K562 (cell line): ENCODE results near the gene TRPV5. TPM values are rescaled to one million over a fixed set of nuclear protein-coding genes. Genes with fewer than 3 reads are reported as not detected.

Source experiments
- ATAC-seq: fragments of 200-7000 bp; cut with Tn5 transposase; 3 replicates; pipeline ENCODE4 v1.9.1; 2020; ENCODE audit warnings: moderate library complexity
- BruUV-seq: library from RNA; stranded (reverse); fragments of 400-500 nt; replicated peaks from 2 replicates; lab custom pipeline; 2021; lab: Mats Ljungman, UMichigan
- CTCF ChIA-PET: fragments of 300-600 bp; formaldehyde crosslinking; extraction: SDS; loops from one replicate; lab custom pipeline; 2021; ENCODE audit warnings: low intra/inter-chr PET ratio; lab: Yijun Ruan, JAX
- POLR2A ChIA-PET: fragments of 300-600, 350-650 bp; sonication (Branson Sonifier 250); formaldehyde crosslinking; extraction: SDS; loops from one replicate; lab custom pipeline; 2021; ENCODE audit warnings: antibody characterized with exemption, inconsistent platforms; lab: Yijun Ruan, JAX
- DNase-seq, 4 experiments: peaks; one replicate each; pipeline versions ENCODE4 v3.0.0 to v3.0.0-alpha.2; 2011 to 2018; ENCODE audit warnings: low spot score in 3 of 4, mixed read lengths in 3 of 4; ENCODE audit errors: extremely low read depth in 1 of 4
- FAIRE-seq: peaks from 2 replicates; lab custom pipeline; 2011; peaks lifted over from hg19 to GRCh38; lab: Jason Lieb, UNC
- H2AFZ ChIP-seq: 2 replicates; pipeline ENCODE4 v1.6.0; 2011; ENCODE audit warnings: low read depth, low read length, control low read depth, inconsistent platforms
- H3K27ac ChIP-seq: fragments of 200-600 bp; 3 replicates; pipeline ENCODE4 v1.8.0; 2011; ENCODE audit warnings: low read depth, mild to moderate bottlenecking, control low read depth, inconsistent platforms, low read length, moderate library complexity, mixed read lengths; ENCODE audit errors: extremely low read depth
- H3K27me3 ChIP-seq, 2 experiments: fragments of 300-600 bp in 1 of 2; 2 replicates in 1 of 2; 3 replicates in 1 of 2; pipeline versions ENCODE4 v1.6.0 to v1.8.0; 2011; ENCODE audit warnings: inconsistent platforms in 2 of 2, low read length in 2 of 2, mild to moderate bottlenecking in 1 of 2, mixed read lengths in 1 of 2, moderate library complexity in 1 of 2; ENCODE audit not compliant: control insufficient read depth in 2 of 2, insufficient read depth in 2 of 2
- H3K36me3 ChIP-seq: fragments of 300-600 bp; 3 replicates; pipeline ENCODE4 v1.8.0; 2011; ENCODE audit warnings: mild to moderate bottlenecking, low read length, inconsistent platforms; ENCODE audit not compliant: control insufficient read depth, insufficient read depth
- H3K4me1 ChIP-seq, 2 experiments: fragments of 200-600 bp in 1 of 2; replicated peaks in 1 of 2; 2 replicates in 1 of 2; 3 replicates in 1 of 2; pipeline versions ENCODE4 v1.5.1 to v1.8.0; 2011; ENCODE audit warnings: inconsistent platforms in 2 of 2, low read length in 2 of 2, mild to moderate bottlenecking in 1 of 2, mixed read lengths in 1 of 2, moderate library complexity in 1 of 2; ENCODE audit not compliant: control insufficient read depth in 2 of 2, insufficient read depth in 2 of 2
- H3K4me2 ChIP-seq: 2 replicates; pipeline ENCODE4 v1.6.1; 2011; ENCODE audit warnings: low read length, control low read depth, inconsistent platforms, mixed read lengths; ENCODE audit not compliant: insufficient read depth
- H3K4me3 ChIP-seq: fragments of 200-600 bp; sonication (generic), shearing (Covaris generic); 2 replicates; pipeline ENCODE4 v1.5.1; 2016; ENCODE audit warnings: control low read depth, inconsistent platforms
- H3K79me2 ChIP-seq: fragments of 200-600 bp; 3 replicates; pipeline ENCODE4 v1.8.0; 2011; ENCODE audit warnings: low read length, inconsistent platforms; ENCODE audit not compliant: control insufficient read depth, insufficient read depth
- H3K9ac ChIP-seq, 2 experiments: 2 replicates each; pipeline versions ENCODE4 v1.6.0 to v1.6.1; 2011; ENCODE audit warnings: low read depth in 2 of 2, low read length in 2 of 2, control low read depth in 1 of 2, inconsistent platforms in 1 of 2, mild to moderate bottlenecking in 1 of 2, mixed read lengths in 1 of 2; ENCODE audit not compliant: insufficient read depth in 1 of 2
- H3K9me1 ChIP-seq: one replicate; pipeline ENCODE4 v1.6.0; 2011; ENCODE audit warnings: inconsistent platforms, mild to moderate bottlenecking, low read length, moderate library complexity; ENCODE audit not compliant: control insufficient read depth, insufficient read depth
- H3K9me3 ChIP-seq: replicated peaks from 2 replicates; pipeline ENCODE4 v1.5.1; 2011; ENCODE audit warnings: low read depth, low read length, inconsistent platforms; ENCODE audit not compliant: control insufficient read depth, insufficient read depth
- H4K20me1 ChIP-seq: replicated peaks from 2 replicates; pipeline ENCODE4 v1.6.1; 2011; ENCODE audit warnings: low read length, inconsistent platforms, mixed read lengths; ENCODE audit not compliant: control insufficient read depth, insufficient read depth
- ARNT ChIP-seq, 2 experiments: fragments of 450-650 bp; IDR thresholded peaks; 2 replicates each; pipeline ENCODE4 v1.6.1; 2016; ENCODE audit warnings: mild to moderate bottlenecking in 1 of 2
- HIVEP1 ChIP-seq: fragments of 250-450 bp; sonication (Bioruptor Pico); IDR thresholded peaks from 2 replicates; pipeline ENCODE4 v1.4.0; 2020; ENCODE audit warnings: mild to moderate bottlenecking
- HMG20A ChIP-seq: fragments of 450-650 bp; formaldehyde crosslinking; conservative IDR thresholded peaks from 2 replicates; pipeline ENCODE4 v1.4.0; 2020; ENCODE audit warnings: mild to moderate bottlenecking, mixed read lengths
- NEUROD1 ChIP-seq: fragments of 150-350 bp; IDR thresholded peaks from 2 replicates; pipeline ENCODE4 v1.6.1; 2014; ENCODE audit warnings: borderline replicate concordance, low read length, low read depth; ENCODE audit not compliant: partially characterized antibody
- NFE2L1 ChIP-seq: fragments of 450-650 bp; IDR thresholded peaks from 2 replicates; pipeline ENCODE4 v1.6.1; 2016; ENCODE audit warnings: missing genetic modification characterization, low read depth, mild to moderate bottlenecking, missing compliant biosample characterization, moderate library complexity, borderline replicate concordance
- NFIC ChIP-seq: fragments of 450-650 bp; IDR thresholded peaks from 2 replicates; pipeline ENCODE4 v1.6.1; 2017; ENCODE audit warnings: mild to moderate bottlenecking, inconsistent platforms
- PPARD ChIP-seq: fragments of 250-450 bp; sonication (Bioruptor Pico); IDR thresholded peaks from 2 replicates; pipeline ENCODE4 v1.8.0; 2022; ENCODE audit warnings: inconsistent platforms, mild to moderate bottlenecking, moderate library complexity
- SIN3A ChIP-seq, 2 experiments: fragments of 150-350 bp in 1 of 2; IDR thresholded peaks; 2 replicates each; pipeline ENCODE4 v1.6.1; 2011 to 2016; ENCODE audit warnings: borderline replicate concordance in 2 of 2, low read depth in 2 of 2, low read length in 2 of 2, mild to moderate bottlenecking in 2 of 2, moderate library complexity in 2 of 2; ENCODE audit not compliant: control insufficient read depth in 1 of 2
- SNRNP70 ChIP-seq: fragments of 200-400 bp; formaldehyde crosslinking; optimal IDR thresholded peaks from 2 replicates; pipeline ENCODE3; 2017; ENCODE audit warnings: low read depth, low read length
- SREBF1 ChIP-seq: fragments of 150-350 bp; IDR thresholded peaks from 2 replicates; pipeline ENCODE4 v1.6.1; 2014; ENCODE audit warnings: antibody characterized with exemption, low read depth, low read length, borderline replicate concordance
- TEAD2 ChIP-seq: fragments of 450-650 bp; IDR thresholded peaks from 2 replicates; pipeline ENCODE4 v1.6.1; 2016; ENCODE audit warnings: missing genetic modification characterization, control low read depth, missing compliant biosample characterization
- ZFP36 ChIP-seq: fragments of 150-350 bp; IDR thresholded peaks from 2 replicates; pipeline ENCODE4 v1.6.1; 2018; ENCODE audit warnings: low read length, low read depth; ENCODE audit not compliant: partially characterized antibody
- ZNF146 ChIP-seq: IDR thresholded peaks from one replicate; pipeline ENCODE4 v1.6.1; 2018; ENCODE audit warnings: missing compliant biosample characterization; ENCODE audit not compliant: unreplicated experiment
- ZNF696 ChIP-seq: fragments of 250-450 bp; sonication (Bioruptor Pico); conservative IDR thresholded peaks from 2 replicates; pipeline ENCODE4 v1.4.0; 2020; ENCODE audit warnings: mild to moderate bottlenecking, moderate library complexity
- WGBS: fragments of 100-300 bp; shearing (Covaris generic); methylation state at CpG from one replicate; pipeline ENCODE4 v1.1.6; 2016; ENCODE audit warnings: low coverage, mixed read lengths; ENCODE audit not compliant: insufficient coverage; ENCODE audit errors: missing lambda C conversion rate; 5-methylcytosine and 5-hydroxymethylcytosine counted together
- in situ Hi-C: fragments of 300-500 bp; cut with MboI; formaldehyde crosslinking; loops from 4 replicates; pipeline ENCODE4 v1.15.0; 2018; ENCODE audit warnings: inconsistent platforms, mixed read lengths
- intact Hi-C: fragments of 100-400 bp; cut with micrococcal nuclease; formaldehyde crosslinking; loops from 2 replicates; pipeline ENCODE4 v1.14.2; 2022
- polyA plus RNA-seq, 8 experiments: library from polyadenylated mRNA; depleted of rRNA in 4 of 8; stranded (reverse) in 5 of 8; unstranded in 3 of 8; fragments of >200 nt; fragmentation: Nextera tagmentation in 2 of 8; fragmentation: Illumina TruSeq in 1 of 8; extraction: Ambion mirVana in 2 of 8; extraction: Trizol in 1 of 8; gene quantifications; 2 replicates each; pipeline versions ENCODE4 v1.2.1 to v1.2.3, GENCODE V29; 2011 to 2014; ENCODE audit warnings: inconsistent platforms in 1 of 8, missing spikeins in 1 of 8
- total RNA-seq, 7 experiments: library from RNA; depleted of rRNA in 6 of 7; stranded (reverse); fragments of >200 nt in 6 of 7; fragmentation: Illumina TruSeq in 2 of 7; extraction: Trizol in 2 of 7; gene quantifications; 2 replicates each; pipeline versions ENCODE4 v1.2.1 to v1.2.3, GENCODE V29; 2011 to 2021; ENCODE audit warnings: low replicate concordance in 1 of 7
- TF ChIP-seq, protein P1 (sequence below): fragments of 450-650 bp; IDR thresholded peaks from 2 replicates; pipeline ENCODE4 v1.6.1; 2014; ENCODE audit warnings: low read depth, mild to moderate bottlenecking, moderate library complexity, borderline replicate concordance
- TF ChIP-seq, protein P2 (sequence below): sonication (generic); formaldehyde crosslinking; IDR thresholded peaks from 2 replicates; pipeline ENCODE4 v1.8.0; 2023; ENCODE audit warnings: mild to moderate bottlenecking, missing genetic modification reagents
- TF ChIP-seq, protein P3 (sequence below): fragments of 200-800 bp; sonication (Bioruptor generic); IDR thresholded peaks from 2 replicates; pipeline ENCODE4 v1.6.1; 2017; ENCODE audit warnings: missing genetic modification characterization, missing compliant biosample characterization

TRPV5 gene
- total and polyA plus RNA-seq, 9 of the 15 experiments (the other 6 are each of a cell fraction or from before 2014, with no cell fraction given), result not detected

DNA sequence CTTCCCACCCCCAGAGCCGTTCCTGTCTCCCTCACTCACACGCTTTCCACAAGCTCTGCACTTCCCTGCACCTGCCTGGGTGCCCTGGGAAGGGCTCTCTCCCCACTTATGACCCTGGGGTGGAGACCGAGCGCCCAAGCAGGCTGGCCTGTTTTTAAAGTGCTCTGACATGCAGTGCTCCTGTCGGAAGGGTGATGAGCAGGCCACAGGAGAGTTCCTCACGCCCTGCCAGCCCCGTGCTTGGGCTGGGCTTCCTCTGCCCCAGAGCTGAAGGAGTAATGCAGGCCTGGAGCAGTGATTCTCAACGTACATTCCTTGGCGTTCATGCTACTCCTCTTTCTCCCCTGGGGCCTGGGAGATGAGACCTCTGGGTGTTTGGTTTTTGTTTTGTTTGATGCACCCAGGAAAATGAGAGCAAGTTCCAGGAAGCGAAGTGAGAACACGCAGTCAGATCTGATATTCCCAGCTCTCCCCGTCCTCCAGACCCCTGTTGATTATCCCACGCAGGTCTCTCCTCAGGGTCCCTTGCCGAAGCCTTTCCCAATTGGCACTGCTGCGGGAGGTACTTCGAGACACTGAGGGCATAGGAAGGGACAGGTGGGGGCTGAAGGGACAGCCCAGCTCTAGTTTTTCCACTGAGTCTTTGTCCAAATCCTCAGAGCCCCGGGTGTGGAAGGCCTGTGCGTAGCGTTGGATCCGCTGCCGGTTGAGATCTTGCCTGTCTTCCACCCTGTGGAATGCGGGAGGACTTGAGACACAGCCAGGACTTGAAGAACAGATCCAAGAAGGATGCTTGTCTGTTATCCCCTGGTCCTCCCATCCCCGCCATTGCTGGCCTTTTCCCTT lies 62.1 kb downstream of the TRPV5 start:
- POLR2A ChIA-PET, result interaction anchor here (0.6 to 1.5 kb wide), 3 partner anchors 136 to 269 kb away, joined by 3 read pairs; no protein-coding TSS in a partner anchor
- intact Hi-C loops (loop anchor here (2.0 kb wide), 1 partner anchor 89 kb away; no protein-coding TSS in a partner anchor), in situ Hi-C loops (no loop called here)
- no peaks in the 10 kb centered on the region for H3K79me2 ChIP-seq
- H3K4me3 ChIP-seq, result no peak overlapping the region
- H3K4me1 ChIP-seq, result peaks cover 0 to 19% of the 10 kb centered on the region in 2 experiments; a peak in 1 of 5 replicates
- H3K27ac ChIP-seq, result no peak overlapping the region
- peaks cover 2 to 71% of the 10 kb centered on the region in 2 experiments; a peak in 3 of 5 replicates for H3K27me3 ChIP-seq
- H2AFZ ChIP-seq, result no peak overlapping the region
- H3K4me2 ChIP-seq, result no peak overlapping the region
- no TSS peak for BruUV-seq
- H3K9ac ChIP-seq, result peak overlapping the region in 1 of 2 experiments; percentile 10; a peak in 1 of 4 replicates
- no peak for ATAC-seq
- no peaks in the 10 kb centered on the region for H3K9me1 ChIP-seq
- H4K20me1 ChIP-seq, result 0 out of 2 replicates have a peak, but pooled peaks cover 4% of the 10 kb centered on the region
- no peaks in the 10 kb centered on the region for H3K36me3 ChIP-seq
- no peaks in the 10 kb centered on the region for H3K9me3 ChIP-seq
- no peak for FAIRE-seq
- 18% methylated on average over 23 of the region's 23 CpGs for WGBS
- DNase-seq, result no peak
- CTCF ChIA-PET, result no interaction called here
- TF ChIP-seq, protein P1, sequence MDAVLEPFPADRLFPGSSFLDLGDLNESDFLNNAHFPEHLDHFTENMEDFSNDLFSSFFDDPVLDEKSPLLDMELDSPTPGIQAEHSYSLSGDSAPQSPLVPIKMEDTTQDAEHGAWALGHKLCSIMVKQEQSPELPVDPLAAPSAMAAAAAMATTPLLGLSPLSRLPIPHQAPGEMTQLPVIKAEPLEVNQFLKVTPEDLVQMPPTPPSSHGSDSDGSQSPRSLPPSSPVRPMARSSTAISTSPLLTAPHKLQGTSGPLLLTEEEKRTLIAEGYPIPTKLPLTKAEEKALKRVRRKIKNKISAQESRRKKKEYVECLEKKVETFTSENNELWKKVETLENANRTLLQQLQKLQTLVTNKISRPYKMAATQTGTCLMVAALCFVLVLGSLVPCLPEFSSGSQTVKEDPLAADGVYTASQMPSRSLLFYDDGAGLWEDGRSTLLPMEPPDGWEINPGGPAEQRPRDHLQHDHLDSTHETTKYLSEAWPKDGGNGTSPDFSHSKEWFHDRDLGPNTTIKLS, result no peak
- TF ChIP-seq NFE2L1, result no peak
- TF ChIP-seq, protein P2, sequence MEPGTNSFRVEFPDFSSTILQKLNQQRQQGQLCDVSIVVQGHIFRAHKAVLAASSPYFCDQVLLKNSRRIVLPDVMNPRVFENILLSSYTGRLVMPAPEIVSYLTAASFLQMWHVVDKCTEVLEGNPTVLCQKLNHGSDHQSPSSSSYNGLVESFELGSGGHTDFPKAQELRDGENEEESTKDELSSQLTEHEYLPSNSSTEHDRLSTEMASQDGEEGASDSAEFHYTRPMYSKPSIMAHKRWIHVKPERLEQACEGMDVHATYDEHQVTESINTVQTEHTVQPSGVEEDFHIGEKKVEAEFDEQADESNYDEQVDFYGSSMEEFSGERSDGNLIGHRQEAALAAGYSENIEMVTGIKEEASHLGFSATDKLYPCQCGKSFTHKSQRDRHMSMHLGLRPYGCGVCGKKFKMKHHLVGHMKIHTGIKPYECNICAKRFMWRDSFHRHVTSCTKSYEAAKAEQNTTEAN (CRISPR knock-in tag), result no peak
- no peak for TF ChIP-seq SREBF1
- no peak for TF ChIP-seq TEAD2 (tag)
- TF ChIP-seq HMG20A (CRISPR knock-in tag), result no peak
- no peak for TF ChIP-seq ZFP36
- no peak for TF ChIP-seq HIVEP1 (CRISPR knock-in tag)
- no peak for TF ChIP-seq SIN3A (IDR thresholded peaks at IDR 0.05; ENCODE audit: borderline replicate concordance in 2 of 2, control insufficient read depth in 1 of 2, low read depth in 2 of 2, low read length in 2 of 2)
- TF ChIP-seq SNRNP70, result no peak
- no peak for TF ChIP-seq NEUROD1
- TF ChIP-seq ARNT (IDR thresholded peaks at IDR 0.05), result no peak
- TF ChIP-seq ZNF146 (CRISPR knock-in tag), result no peak
- TF ChIP-seq NFIC, result no peak
- TF ChIP-seq, protein P3, sequence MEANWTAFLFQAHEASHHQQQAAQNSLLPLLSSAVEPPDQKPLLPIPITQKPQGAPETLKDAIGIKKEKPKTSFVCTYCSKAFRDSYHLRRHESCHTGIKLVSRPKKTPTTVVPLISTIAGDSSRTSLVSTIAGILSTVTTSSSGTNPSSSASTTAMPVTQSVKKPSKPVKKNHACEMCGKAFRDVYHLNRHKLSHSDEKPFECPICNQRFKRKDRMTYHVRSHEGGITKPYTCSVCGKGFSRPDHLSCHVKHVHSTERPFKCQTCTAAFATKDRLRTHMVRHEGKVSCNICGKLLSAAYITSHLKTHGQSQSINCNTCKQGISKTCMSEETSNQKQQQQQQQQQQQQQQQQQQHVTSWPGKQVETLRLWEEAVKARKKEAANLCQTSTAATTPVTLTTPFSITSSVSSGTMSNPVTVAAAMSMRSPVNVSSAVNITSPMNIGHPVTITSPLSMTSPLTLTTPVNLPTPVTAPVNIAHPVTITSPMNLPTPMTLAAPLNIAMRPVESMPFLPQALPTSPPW, result no peak
- TF ChIP-seq PPARD, result no peak
- TF ChIP-seq ZNF696 (CRISPR knock-in tag), result no peak
